ENCODE results near the gene LEAP2. TPM values are rescaled to one million over a fixed set of nuclear protein-coding genes. Genes with fewer than 3 reads are reported as not detected.

Gene LEAP2
- 0.17 and 0.77 TPM in 2 replicates for total RNA-seq (2014; rRNA removed)
- polyA plus RNA-seq (2012): 0.62 TPM

GRCh38 chr5:132873119-132873929 lies at the start of gene LEAP2:
LEAP2 (plus strand) TSS chr5:132873668; CDS start chr5:132873695, 27 bp downstream.
- no peak for DNase-seq (ENCODE audit: low read depth)

- no peak for DNase-seq (ENCODE audit: low read depth)
Measured at GRCh38 chr5:132824426-132824825, 49.0 kb upstream of the LEAP2 start.

GRCh38 chr5:132825033-132825833 lies 48.2 kb upstream of the LEAP2 start:
- no peak for DNase-seq (ENCODE audit: low read depth)

GRCh38 chr5:132825834-132826391 lies 47.6 kb upstream of the LEAP2 start:
- no peak for DNase-seq (ENCODE audit: low read depth)

- DNase-seq (ENCODE audit: low read depth): no peak
Measured at GRCh38 chr5:132826424-132827082, 46.9 kb upstream of the LEAP2 start.

- DNase-seq (ENCODE audit: low read depth): no peak
Measured at GRCh38 chr5:132827943-132828673, 45.4 kb upstream of the LEAP2 start.

- DNase-seq (ENCODE audit: low read depth): no peak
Measured at GRCh38 chr5:132828846-132829494, 44.5 kb upstream of the LEAP2 start.

- DNase-seq (ENCODE audit: low read depth): peak; percentile 56
Measured at GRCh38 chr5:132829742-132830435, 43.6 kb upstream of the LEAP2 start.

- peak; percentile 40 for DNase-seq (ENCODE audit: low read depth)
Measured at GRCh38 chr5:132830436-132831094, 42.9 kb upstream of the LEAP2 start, which contains the start of gene SHROOM1. SHROOM1 (minus strand) TSS chr5:132830647; CDS start chr5:132826140, 4,507 bp downstream.

GRCh38 chr5:132831095-132831860 lies 42.2 kb upstream of the LEAP2 start:
- DNase-seq (ENCODE audit: low read depth): no peak

GRCh38 chr5:132832612-132833011 lies 40.9 kb upstream of the LEAP2 start:
- no peak for DNase-seq (ENCODE audit: low read depth)

GRCh38 chr5:132834057-132834456 lies 39.4 kb upstream of the LEAP2 start:
- no peak for DNase-seq (ENCODE audit: low read depth)

- DNase-seq (ENCODE audit: low read depth): no peak
Measured at GRCh38 chr5:132836852-132837251, 36.6 kb upstream of the LEAP2 start.

GRCh38 chr5:132837868-132838267 lies 35.6 kb upstream of the LEAP2 start:
- no peak for DNase-seq (ENCODE audit: low read depth)

- no peak for DNase-seq (ENCODE audit: low read depth)
Measured at GRCh38 chr5:132838516-132839282, 34.8 kb upstream of the LEAP2 start.

- DNase-seq (ENCODE audit: low read depth): peak; percentile 39
Measured at GRCh38 chr5:132839426-132840301, 33.8 kb upstream of the LEAP2 start.

GRCh38 chr5:132840313-132840712 lies 33.2 kb upstream of the LEAP2 start:
- no peak for DNase-seq (ENCODE audit: low read depth)
